OCI-LY7 (cell line): ENCODE data around the gene MED27. TPM values are rescaled to one million over a fixed set of nuclear protein-coding genes. Genes with fewer than 3 reads are reported as not detected.

Experiments
- BruUV-seq: library from RNA; stranded (reverse); fragments of 400-500 nt; replicated peaks from 2 replicates; lab custom pipeline; 2021; lab: Mats Ljungman, UMichigan
- CTCF ChIA-PET: fragments of 300-600 bp; sonication (Branson Sonifier 250); formaldehyde crosslinking; loops from one replicate; lab custom pipeline; 2022; ENCODE audit warnings: antibody characterized with exemption; ENCODE audit not compliant: unreplicated experiment; lab: Charles Lee
- POLR2A ChIA-PET: fragments of 300-600 bp; sonication (Branson Sonifier 250); formaldehyde crosslinking; loops from one replicate; lab custom pipeline; 2022; ENCODE audit warnings: antibody characterized with exemption; lab: Charles Lee
- DNase-seq: peaks from one replicate; pipeline ENCODE4 v3.0.0-alpha.2; 2015; ENCODE audit warnings: low spot score
- H2AFZ ChIP-seq: fragments of 200-600 bp; sonication (generic), shearing (Covaris generic); 2 replicates; pipeline ENCODE4 v1.6.1; 2014; ENCODE audit warnings: mild to moderate bottlenecking, antibody characterized with exemption, low read length, moderate library complexity
- H3K27ac ChIP-seq: fragments of 200-600 bp; sonication (generic); 2 replicates; pipeline ENCODE4 v1.5.1; 2014; ENCODE audit warnings: mixed run types, low read depth, mild to moderate bottlenecking, moderate library complexity, low read length, inconsistent platforms; ENCODE audit not compliant: poor library complexity, severe bottlenecking
- H3K36me3 ChIP-seq: fragments of 200-600 bp; sonication (generic); 2 replicates; pipeline ENCODE4 v1.6.1; 2014; ENCODE audit warnings: mild to moderate bottlenecking, antibody characterized with exemption, low read length, moderate library complexity, mixed read lengths; ENCODE audit not compliant: insufficient read depth
- H3K4me1 ChIP-seq: fragments of 200-600 bp; sonication (generic); 2 replicates; pipeline ENCODE4 v1.5.1; 2014; ENCODE audit warnings: mild to moderate bottlenecking, low read length; ENCODE audit not compliant: insufficient read depth, poor library complexity, severe bottlenecking
- H3K4me2 ChIP-seq: fragments of 200-600 bp; sonication (generic); 2 replicates; pipeline ENCODE4 v1.6.1; 2014; ENCODE audit warnings: mild to moderate bottlenecking, low read length
- H3K4me3 ChIP-seq: fragments of 200-600 bp; sonication (generic); 2 replicates; pipeline ENCODE4 v1.5.1; 2014; ENCODE audit warnings: mild to moderate bottlenecking, low read depth, low read length; ENCODE audit not compliant: poor library complexity, severe bottlenecking
- H3K79me2 ChIP-seq: fragments of 200-600 bp; sonication (generic); 2 replicates; pipeline ENCODE4 v1.6.1; 2016; ENCODE audit warnings: low read depth, mild to moderate bottlenecking, low read length, moderate library complexity, mixed read lengths; ENCODE audit not compliant: insufficient read depth
- H3K9me2 ChIP-seq: fragments of 200-600 bp; sonication (generic); 2 replicates; pipeline ENCODE4 v1.6.1; 2016; ENCODE audit warnings: mild to moderate bottlenecking, low read length, mixed read lengths; ENCODE audit not compliant: insufficient read depth
- H3K9me3 ChIP-seq: fragments of 200-600 bp; sonication (generic); 2 replicates; pipeline ENCODE4 v1.6.1; 2014; ENCODE audit warnings: mild to moderate bottlenecking, mixed run types, low read length, mixed read lengths
- H4K20me1 ChIP-seq: fragments of 200-600 bp; sonication (generic); 2 replicates; pipeline ENCODE4 v1.6.1; 2014; ENCODE audit warnings: mild to moderate bottlenecking, antibody characterized with exemption, low read length, moderate library complexity, mixed read lengths; ENCODE audit not compliant: insufficient read depth
- EZH2phosphoT487 ChIP-seq: fragments of 200-600 bp; sonication (generic); IDR thresholded peaks from 2 replicates; pipeline ENCODE4 v1.6.1; 2018; ENCODE audit warnings: low read depth, borderline replicate concordance, mild to moderate bottlenecking, mixed run types, antibody characterized with exemption, low read length, moderate library complexity, mixed read lengths
- intact Hi-C: fragments of 100-400 bp; cut with micrococcal nuclease; formaldehyde crosslinking; loops from one replicate; pipeline ENCODE4 v1.10.0; 2022; ENCODE audit not compliant: unreplicated experiment
- total RNA-seq, 2 experiments: library from RNA; depleted of rRNA in 1 of 2; stranded (reverse); fragments of >200 nt in 1 of 2; shearing (Covaris generic) in 1 of 2; gene quantifications; 2 replicates each; pipeline ENCODE4 v1.2.3, GENCODE V29; 2014 to 2022
- TF ChIP-seq, protein P1 (sequence below): fragments of 200-600 bp; sonication (generic); conservative IDR thresholded peaks from 2 replicates; pipeline ENCODE4 v1.5.1; 2014; ENCODE audit warnings: mild to moderate bottlenecking, antibody characterized with exemption, low read length, moderate library complexity, mixed read lengths

The MED27 gene
- total RNA-seq, 2 experiments from 2014 or later, result 23.1 to 32.6 TPM

DNA sequence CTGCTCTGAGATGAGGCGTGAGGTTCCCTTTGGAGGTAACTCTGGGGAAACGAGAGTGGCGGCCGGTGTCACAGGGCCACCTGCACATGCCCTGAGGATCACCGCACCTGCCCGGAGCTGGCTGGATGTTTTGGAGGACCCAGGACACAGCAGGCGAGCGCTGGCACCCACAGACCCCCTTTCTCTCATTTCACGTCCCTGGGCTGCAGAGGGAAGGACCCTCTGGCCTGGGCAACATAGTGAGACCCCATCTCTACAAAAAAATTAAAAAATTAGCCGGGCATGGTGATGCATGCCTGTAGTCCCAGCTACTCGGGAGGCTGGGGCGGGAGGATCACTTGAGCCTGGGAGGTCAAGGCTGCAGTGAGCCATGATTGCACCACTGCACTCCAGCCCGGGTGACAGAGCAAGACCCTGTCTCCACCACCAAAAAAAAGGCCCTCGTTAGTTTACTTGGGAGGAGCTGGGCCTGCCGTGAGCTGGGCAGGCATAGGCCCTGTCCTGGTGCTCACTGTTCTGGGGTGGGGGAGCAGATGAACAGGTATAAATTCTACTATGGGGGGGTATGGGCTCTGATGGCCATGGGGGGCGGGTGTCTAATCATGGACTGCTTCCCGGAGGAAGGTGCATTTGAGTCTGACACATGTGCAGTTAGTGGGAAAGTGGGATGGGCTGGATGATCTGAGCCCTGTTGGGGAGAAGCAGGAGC, 242.9 kb downstream of the MED27 start:
- no peak for DNase-seq
- intact Hi-C loops, result no loop called here

DNA sequence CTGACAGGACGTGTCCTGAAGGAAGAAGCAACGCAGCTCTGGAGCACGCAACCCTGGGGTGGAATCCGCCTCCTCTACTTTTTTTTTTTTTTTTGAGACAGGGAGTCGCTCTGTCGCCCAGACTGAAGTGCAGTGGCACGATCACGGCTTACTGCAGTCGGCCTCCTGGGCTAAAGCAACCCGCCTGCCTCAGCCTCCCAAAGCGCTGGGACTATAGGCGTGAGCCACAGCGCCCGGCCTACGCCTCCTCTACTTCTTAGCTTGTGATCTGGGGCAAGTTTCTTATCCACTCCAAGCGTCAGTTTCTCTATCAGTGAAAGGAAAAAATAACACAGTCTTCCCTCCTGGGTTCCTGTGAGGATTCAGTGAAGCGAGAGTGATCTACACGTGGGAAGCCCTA, 243.6 kb downstream of the MED27 start:
- H4K20me1 ChIP-seq, result no peaks in the 10 kb centered on the region
- no peaks in the 10 kb centered on the region for H3K9me2 ChIP-seq
- TF ChIP-seq EZH2phosphoT487, result no peak
- TF ChIP-seq, protein P1, sequence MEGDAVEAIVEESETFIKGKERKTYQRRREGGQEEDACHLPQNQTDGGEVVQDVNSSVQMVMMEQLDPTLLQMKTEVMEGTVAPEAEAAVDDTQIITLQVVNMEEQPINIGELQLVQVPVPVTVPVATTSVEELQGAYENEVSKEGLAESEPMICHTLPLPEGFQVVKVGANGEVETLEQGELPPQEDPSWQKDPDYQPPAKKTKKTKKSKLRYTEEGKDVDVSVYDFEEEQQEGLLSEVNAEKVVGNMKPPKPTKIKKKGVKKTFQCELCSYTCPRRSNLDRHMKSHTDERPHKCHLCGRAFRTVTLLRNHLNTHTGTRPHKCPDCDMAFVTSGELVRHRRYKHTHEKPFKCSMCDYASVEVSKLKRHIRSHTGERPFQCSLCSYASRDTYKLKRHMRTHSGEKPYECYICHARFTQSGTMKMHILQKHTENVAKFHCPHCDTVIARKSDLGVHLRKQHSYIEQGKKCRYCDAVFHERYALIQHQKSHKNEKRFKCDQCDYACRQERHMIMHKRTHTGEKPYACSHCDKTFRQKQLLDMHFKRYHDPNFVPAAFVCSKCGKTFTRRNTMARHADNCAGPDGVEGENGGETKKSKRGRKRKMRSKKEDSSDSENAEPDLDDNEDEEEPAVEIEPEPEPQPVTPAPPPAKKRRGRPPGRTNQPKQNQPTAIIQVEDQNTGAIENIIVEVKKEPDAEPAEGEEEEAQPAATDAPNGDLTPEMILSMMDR, result no peak
- H3K79me2 ChIP-seq, result no peaks in the 10 kb centered on the region
- no peak overlapping the region for H3K4me2 ChIP-seq
- ChIA-PET POLR2A (no interaction called here), CTCF (no interaction called here)
- H2AFZ ChIP-seq, result no peak overlapping the region
- no peaks in the 10 kb centered on the region for H3K36me3 ChIP-seq
- no TSS peak for BruUV-seq
- DNase-seq, result no peak
- H3K4me1 ChIP-seq, result no peaks in the 10 kb centered on the region
- H3K27ac ChIP-seq, result no peak overlapping the region
- H3K9me3 ChIP-seq, result no peaks in the 10 kb centered on the region
- intact Hi-C loops, result no loop called here
- H3K4me3 ChIP-seq, result no peak overlapping the region

More for the DNA sequence above, 242.9 kb downstream of the MED27 start:
- H3K36me3 ChIP-seq, result no peaks in the 10 kb centered on the region
- no peak overlapping the region for H2AFZ ChIP-seq
- ChIA-PET POLR2A (no interaction called here), CTCF (no interaction called here)
- H3K27ac ChIP-seq, result no peak overlapping the region
- BruUV-seq, result no TSS peak
- no peak overlapping the region for H3K4me2 ChIP-seq
- H3K4me1 ChIP-seq, result no peaks in the 10 kb centered on the region
- H4K20me1 ChIP-seq, result no peaks in the 10 kb centered on the region
- no peaks in the 10 kb centered on the region for H3K79me2 ChIP-seq
- no peaks in the 10 kb centered on the region for H3K9me2 ChIP-seq
- no peak overlapping the region for H3K4me3 ChIP-seq
- no peak for TF ChIP-seq EZH2phosphoT487
- TF ChIP-seq, protein P1, result no peak
- no peaks in the 10 kb centered on the region for H3K9me3 ChIP-seq

DNA sequence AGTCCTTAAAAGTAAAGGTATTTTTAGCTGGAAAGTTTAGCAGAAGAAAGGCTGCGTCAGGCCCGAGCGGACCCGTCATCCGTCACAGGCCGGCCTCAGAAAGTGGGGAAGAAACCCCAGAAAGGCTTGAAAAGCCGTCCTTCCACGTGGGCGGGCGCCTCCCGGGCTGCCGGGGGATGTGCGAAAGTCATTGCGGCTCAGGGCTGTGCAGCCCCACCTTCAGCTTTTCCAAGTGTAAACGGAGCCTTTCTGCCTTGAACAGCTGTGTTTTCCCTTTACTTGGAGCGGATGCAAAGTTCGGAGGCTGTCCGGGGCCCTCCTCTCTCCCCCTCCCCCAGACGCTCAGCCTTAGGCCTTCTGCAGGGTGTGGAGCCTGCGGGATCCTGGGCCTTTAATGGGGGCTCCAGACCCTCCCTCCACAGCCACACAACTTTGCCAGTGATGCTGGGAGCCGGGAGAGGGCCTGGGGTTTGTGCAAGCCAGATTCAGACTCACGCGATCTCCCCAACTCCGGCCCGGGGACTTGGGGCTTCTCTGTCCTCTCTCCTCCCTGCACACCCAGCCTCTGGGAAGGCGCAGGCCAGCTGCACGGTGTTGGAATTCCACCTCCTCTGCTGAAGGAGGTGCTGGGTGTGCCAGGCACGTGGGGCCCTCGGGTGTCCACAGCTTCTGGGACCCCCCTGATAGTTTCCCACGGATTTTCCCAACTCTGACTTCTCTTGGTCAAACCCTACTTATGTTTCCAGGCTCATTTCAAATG, 244.3 kb downstream of the MED27 start:
- POLR2A ChIA-PET, result no interaction called here
- intact Hi-C loops, result no loop called here
- H3K4me3 ChIP-seq, result no peak overlapping the region
- CTCF ChIA-PET, result no interaction called here
- no peaks in the 10 kb centered on the region for H3K4me1 ChIP-seq
- no peaks in the 10 kb centered on the region for H4K20me1 ChIP-seq
- TF ChIP-seq, protein P1, result no peak
- no peak for TF ChIP-seq EZH2phosphoT487
- no TSS peak for BruUV-seq
- no peak for DNase-seq
- no peaks in the 10 kb centered on the region for H3K79me2 ChIP-seq
- H3K27ac ChIP-seq, result no peak overlapping the region
- no peaks in the 10 kb centered on the region for H3K9me3 ChIP-seq
- H3K4me2 ChIP-seq, result no peak overlapping the region
- H3K36me3 ChIP-seq, result no peaks in the 10 kb centered on the region
- H2AFZ ChIP-seq, result no peak overlapping the region
- H3K9me2 ChIP-seq, result no peaks in the 10 kb centered on the region
